ENCODE measurements around the gene ANKRD23.

ANKRD23 gene

GRCh38 chr2:96824079-96824870 is 19.5 kb downstream of the ANKRD23 start:
- TF ChIP-seq SIN3A (IDR thresholded peaks at IDR 0.05; ENCODE audit: borderline replicate concordance, insufficient read depth, low read length) (no peak), FOXP2 (optimal IDR thresholded peaks at IDR 0.05; ENCODE audit: borderline replicate concordance, extremely low read depth, extremely low read length, insufficient read depth) (no peak), TAF1 (IDR thresholded peaks at IDR 0.05; ENCODE audit: borderline replicate concordance, insufficient read depth, low read length) (no peak), POLR2AphosphoS5 (IDR thresholded peaks at IDR 0.05; ENCODE audit: low read depth, low read length) (no peak), REST (IDR thresholded peaks at IDR 0.05; ENCODE audit: insufficient read depth in 1 of 2, low read depth in 2 of 2, low read length in 2 of 2) (no peak)

GRCh38 chr2:96823198-96823597 is 20.6 kb downstream of the ANKRD23 start:
- no peak for TF ChIP-seq REST (IDR thresholded peaks at IDR 0.05; ENCODE audit: insufficient read depth in 1 of 2, low read depth in 2 of 2, low read length in 2 of 2)

GRCh38 chr2:96822786-96823185 is 21.0 kb downstream of the ANKRD23 start:
- TF ChIP-seq FOXP2 (optimal IDR thresholded peaks at IDR 0.05; ENCODE audit: borderline replicate concordance, extremely low read depth, extremely low read length, insufficient read depth) (no peak), REST (IDR thresholded peaks at IDR 0.05; ENCODE audit: insufficient read depth in 1 of 2, low read depth in 2 of 2, low read length in 2 of 2) (no peak), POLR2AphosphoS5 (IDR thresholded peaks at IDR 0.05; ENCODE audit: low read depth, low read length) (no peak), TAF1 (IDR thresholded peaks at IDR 0.05; ENCODE audit: borderline replicate concordance, insufficient read depth, low read length) (no peak), SIN3A (IDR thresholded peaks at IDR 0.05; ENCODE audit: borderline replicate concordance, insufficient read depth, low read length) (no peak)

GRCh38 chr2:96821113-96821675 is 22.6 kb downstream of the ANKRD23 start:
- TF ChIP-seq REST (IDR thresholded peaks at IDR 0.05; ENCODE audit: insufficient read depth in 1 of 2, low read depth in 2 of 2, low read length in 2 of 2) (no peak), FOXP2 (optimal IDR thresholded peaks at IDR 0.05; ENCODE audit: borderline replicate concordance, extremely low read depth, extremely low read length, insufficient read depth) (no peak), POLR2AphosphoS5 (IDR thresholded peaks at IDR 0.05; ENCODE audit: low read depth, low read length) (no peak), TAF1 (IDR thresholded peaks at IDR 0.05; ENCODE audit: borderline replicate concordance, insufficient read depth, low read length) (no peak), SIN3A (IDR thresholded peaks at IDR 0.05; ENCODE audit: borderline replicate concordance, insufficient read depth, low read length) (no peak)

Data from PFSK-1 (cell line).